ENCODE data around the gene CBX8.

Gene CBX8

GRCh38 chr17:79748295-79749099, 48.4 kb downstream of the CBX8 start:
- DNase-seq, result no peak

GRCh38 chr17:79747508-79748294, 49.2 kb downstream of the CBX8 start:
- no peak for DNase-seq

- no peak for DNase-seq
Measured at GRCh38 chr17:79746889-79747507, 49.9 kb downstream of the CBX8 start.

- DNase-seq, result peak; percentile 6
Measured at GRCh38 chr17:79745641-79746105, 51.2 kb downstream of the CBX8 start.

GRCh38 chr17:79743614-79744013, 53.3 kb downstream of the CBX8 start:
- no peak for DNase-seq

- DNase-seq, result no peak
Measured at GRCh38 chr17:79742951-79743476, 53.9 kb downstream of the CBX8 start.

- DNase-seq, result no peak
Measured at GRCh38 chr17:79742589-79742918, 54.3 kb downstream of the CBX8 start.

Measured in inflammatory macrophage treated with lipopolysaccharide for 4 hours (primary cell).